Hypothalamus (tissue), 51 donors: ENCODE results near the gene MVB12B.

ENCODE experiments used
- DNase-seq, 51 donors: peaks; one replicate each; lab custom pipeline; 2025; lab: John Stamatoyannopoulos, UW

The MVB12B gene

GRCh38 chr9:126328407-126328806 is 1.8 kb downstream of the MVB12B start:
- no peak for DNase-seq

- DNase-seq = no peak
Observed at GRCh38 chr9:126329476-126330275, 3.0 kb downstream of the MVB12B start.

GRCh38 chr9:126330536-126330935 is 3.9 kb downstream of the MVB12B start:
- DNase-seq = no peak

GRCh38 chr9:126331964-126332748 is 5.5 kb downstream of the MVB12B start:
- DNase-seq = no peak

GRCh38 chr9:126334721-126335621 is 8.3 kb downstream of the MVB12B start:
- no peak for DNase-seq

- peak in 15 of 51 donors; percentile 27 to 68 (median 39) for DNase-seq
Observed at GRCh38 chr9:126335837-126336735, 9.5 kb downstream of the MVB12B start.

DNA sequence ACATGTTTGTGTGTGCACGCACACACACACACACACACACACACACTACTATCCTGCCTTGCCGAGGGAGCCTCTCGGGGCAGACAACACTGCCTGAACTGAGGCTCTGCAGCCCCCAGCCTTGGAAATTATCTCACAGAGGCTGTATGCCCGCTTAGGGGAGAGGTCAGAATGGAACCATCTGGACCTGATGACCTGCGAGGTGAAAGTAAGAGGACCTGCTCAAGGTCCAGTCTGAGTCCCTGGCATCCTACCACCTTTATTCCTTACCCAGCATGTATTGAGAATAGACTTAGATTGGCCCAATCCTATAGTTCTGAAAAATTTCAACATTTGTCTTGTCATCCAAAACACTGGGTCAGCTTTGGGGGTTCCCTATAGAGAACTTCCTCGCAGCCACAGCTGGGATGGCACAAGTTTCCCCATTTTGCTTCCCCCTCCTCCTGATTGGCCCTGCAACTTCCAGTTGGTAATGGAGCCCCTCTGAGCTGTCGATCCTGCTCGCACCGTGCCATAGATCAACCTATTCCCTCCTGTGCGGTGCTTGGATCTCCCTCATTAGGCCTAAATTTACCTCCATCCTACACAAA is 10.2 kb downstream of the MVB12B start:
- no peak for DNase-seq

- peak in 39 of 51 donors; percentile 36 to 94 (median 76) for DNase-seq
Observed at GRCh38 chr9:126337729-126338372, 11.2 kb downstream of the MVB12B start.

GRCh38 chr9:126338945-126339344 is 12.3 kb downstream of the MVB12B start:
- DNase-seq = peak in 2 of 51 donors; percentile 31 to 37

- no peak for DNase-seq
Observed at GRCh38 chr9:126341426-126341825, 14.8 kb downstream of the MVB12B start.

DNA sequence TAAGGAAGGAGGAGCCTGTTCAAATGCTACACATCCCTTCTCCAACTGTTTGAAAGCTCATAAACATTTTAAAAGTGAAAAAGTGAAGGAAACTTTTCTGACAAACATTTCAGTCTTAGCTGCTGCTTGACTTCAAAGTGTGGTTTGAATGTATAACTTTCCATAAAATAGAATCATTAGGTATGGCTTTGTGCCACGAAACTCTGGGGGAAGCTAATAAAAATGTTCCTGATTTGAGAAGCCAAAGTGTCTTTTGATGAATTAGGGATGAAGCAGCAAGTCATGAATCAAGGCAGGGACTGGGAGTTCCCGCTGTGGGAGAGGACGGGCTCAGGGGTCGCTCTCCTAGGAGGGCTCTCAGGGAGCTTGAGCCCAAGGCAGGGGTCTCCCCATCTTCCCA is 15.3 kb downstream of the MVB12B start:
- DNase-seq = no peak

GRCh38 chr9:126342621-126343031 is 16.0 kb downstream of the MVB12B start:
- DNase-seq = peak in 1 of 51 donors; percentile 42

- no peak for DNase-seq
Observed at GRCh38 chr9:126343271-126343700, 16.7 kb downstream of the MVB12B start.

- no peak for DNase-seq
Observed at GRCh38 chr9:126346031-126346430, 19.4 kb downstream of the MVB12B start.

- DNase-seq = no peak
Observed at GRCh38 chr9:126347093-126347492, 20.5 kb downstream of the MVB12B start.

GRCh38 chr9:126347911-126348760 is 21.5 kb downstream of the MVB12B start:
- peak in 1 of 51 donors; percentile 38 for DNase-seq

DNA sequence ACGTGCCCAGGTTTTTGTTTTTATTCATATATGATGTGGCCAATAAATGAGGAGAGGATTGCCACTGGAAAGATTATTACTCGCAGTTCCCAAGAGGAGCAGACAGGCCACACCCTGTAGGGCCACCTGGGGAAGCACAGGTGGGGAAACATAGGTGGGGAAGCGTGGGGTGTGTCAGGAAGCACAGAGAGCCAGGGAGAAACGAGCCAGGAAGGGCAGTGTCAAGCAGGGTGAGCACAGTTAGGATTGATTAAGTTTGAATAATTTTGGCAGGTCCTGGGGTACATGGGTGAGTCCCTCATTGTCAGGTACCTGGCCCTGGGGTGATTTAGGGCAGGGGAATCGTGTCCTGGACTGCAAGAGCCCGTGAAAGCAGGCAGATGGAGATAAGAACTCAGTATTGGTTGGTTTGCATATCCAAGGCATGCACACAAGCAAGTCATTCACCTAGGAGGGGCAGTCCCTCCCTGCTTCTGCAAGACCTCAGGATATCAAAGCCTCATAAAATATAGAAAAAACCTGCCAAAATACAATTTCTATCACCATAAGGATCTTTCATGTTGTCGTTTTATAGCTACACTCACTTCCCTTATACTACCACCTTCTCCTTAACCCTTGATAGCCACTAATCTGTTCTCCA is 22.4 kb downstream of the MVB12B start:
- DNase-seq = no peak
